ENCODE results near the gene PDS5B.

The PDS5B gene

DNA sequence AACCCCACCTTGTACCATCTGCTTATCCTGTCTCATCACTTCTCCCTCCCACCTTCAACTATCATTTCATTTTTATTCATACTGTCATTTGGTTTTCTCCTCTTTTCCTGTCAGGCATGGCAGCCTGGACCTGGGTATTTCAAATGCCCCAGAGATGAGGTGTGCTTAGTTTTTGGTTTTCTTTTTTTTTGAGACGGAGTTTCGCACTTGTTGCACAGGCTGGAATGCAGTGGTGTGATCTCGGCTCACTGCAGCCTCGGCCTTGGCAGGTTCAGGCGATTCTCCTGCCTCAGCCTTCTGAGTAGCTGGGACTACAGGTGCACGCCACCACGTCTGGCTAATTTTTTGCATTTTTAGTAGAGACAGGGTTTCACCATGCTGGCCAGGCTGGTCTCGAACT is 5.8 kb downstream of the PDS5B start:
- DNase-seq: no peak

DNA sequence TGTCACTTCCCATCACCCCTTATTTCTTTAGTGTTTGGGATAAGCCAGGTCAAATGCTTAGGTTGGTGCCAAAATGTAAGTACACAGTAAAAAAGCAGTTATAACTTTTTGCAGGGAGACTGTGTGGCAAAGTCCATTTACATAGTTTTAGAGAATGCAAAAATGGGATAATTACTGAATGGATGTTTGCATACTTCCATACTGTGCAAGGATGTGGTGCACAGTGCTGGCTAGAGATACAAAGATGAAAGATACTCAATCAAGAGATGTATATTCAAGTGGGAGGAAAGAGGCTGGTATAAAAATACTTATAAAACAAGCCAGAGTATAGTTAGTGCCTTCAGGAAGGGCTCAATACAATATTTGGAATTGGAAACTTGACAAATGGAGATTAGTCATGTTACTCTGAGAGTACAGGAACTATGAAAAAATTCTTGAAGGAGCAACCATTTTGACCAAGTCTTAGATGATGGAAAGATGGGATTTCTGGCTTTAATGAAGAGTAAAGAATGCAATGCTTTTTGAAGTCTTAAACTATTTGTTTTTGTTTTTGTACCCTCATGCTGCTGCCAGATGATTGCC is 8.0 kb downstream of the PDS5B start:
- DNase-seq: no peak

DNA sequence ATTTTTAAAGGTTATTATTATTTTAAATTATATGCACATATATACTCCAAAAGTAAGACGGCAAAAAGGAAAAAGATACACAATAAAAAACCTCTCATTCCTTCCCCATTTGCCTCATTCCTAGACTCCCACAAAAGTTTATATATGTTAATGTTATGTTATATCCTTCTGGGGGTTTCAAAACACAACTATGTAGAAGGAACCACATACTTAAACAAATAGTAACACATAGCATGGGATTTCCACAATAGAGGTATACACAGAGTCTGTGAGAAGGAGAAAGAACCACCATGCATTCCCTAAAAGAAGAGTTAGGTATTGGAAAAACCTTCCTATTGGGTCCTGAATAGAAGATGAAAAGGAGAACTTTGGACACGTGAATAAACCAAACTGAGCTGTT is 9.1 kb downstream of the PDS5B start:
- DNase-seq: no peak

DNA sequence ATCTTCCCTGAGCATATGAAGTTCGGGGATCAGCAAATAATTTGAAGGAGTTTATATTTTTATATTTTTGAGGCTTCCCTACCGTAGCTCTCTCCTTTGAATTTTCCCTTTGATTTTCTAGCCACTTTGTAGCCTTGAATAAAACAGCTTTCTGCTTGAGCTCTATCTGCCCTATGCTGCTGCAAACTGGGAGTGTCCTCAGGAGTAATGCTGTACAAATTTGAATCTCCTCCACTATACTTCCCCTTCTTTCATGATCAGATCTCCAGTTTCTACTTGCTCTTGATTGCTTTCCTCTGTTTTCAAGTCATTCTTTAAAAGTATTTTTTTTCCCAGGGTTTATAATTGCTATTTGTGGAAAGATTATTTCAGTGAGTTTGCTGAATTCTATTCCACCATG is 14.6 kb downstream of the PDS5B start:
- no peak for DNase-seq

DNA sequence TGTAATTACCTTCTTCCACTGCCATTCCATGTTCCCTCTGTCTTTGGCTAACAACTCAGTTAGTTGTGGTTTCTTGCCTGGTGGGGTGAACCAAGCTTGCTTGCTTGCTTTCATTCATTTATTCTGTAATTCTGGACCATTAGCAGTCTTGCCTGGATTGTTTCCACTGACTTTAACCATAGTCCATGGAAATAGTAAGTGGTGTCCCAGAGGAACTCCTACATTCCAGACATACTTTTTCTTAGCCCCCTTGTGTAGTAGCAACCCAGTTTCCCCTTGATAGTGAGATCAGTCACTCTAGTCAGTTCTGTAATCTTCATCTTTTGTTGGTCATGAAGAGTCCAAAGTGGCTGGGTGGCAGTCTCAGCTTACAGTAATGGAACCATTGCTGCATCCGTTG is 23.2 kb downstream of the PDS5B start:
- no peak for DNase-seq

DNA sequence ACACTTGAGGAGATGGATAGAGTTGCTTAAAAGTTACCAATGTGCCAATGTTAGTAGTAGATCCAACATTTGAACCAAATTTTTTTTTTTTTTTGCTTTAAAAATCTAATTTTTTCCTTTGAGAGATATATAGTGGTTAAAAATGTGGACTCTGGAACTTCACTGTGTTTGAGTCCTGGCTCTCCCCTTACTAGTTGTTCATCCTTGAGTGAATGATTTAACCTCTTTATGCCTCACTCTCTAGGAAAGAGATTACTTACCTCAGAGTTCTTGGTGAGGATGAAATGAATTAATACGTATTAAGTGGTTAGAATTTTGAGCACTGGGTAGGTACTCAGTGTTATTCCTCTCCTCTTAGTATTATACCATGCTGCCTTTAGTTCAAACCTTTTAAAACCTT is 24.3 kb downstream of the PDS5B start:
- DNase-seq: no peak

DNA sequence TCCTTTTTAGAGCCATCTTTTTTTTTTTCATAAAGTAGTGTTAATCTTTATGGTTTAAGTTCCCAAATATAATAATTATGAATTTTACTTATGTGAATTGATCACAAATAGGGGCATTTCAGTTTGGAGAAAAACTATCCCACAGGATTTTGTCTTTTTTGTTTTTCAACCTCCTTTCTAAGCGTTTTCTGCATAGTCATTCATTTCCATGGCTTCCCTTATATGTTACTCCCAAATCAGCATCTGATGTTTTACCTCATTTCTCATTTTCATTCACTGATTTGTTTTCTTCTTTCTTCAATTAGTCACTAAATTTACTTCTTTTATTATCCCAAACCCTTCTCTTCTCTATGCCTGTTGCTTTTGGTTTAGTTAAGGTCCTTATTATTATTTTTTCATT is 24.7 kb downstream of the PDS5B start:
- DNase-seq: no peak

DNA sequence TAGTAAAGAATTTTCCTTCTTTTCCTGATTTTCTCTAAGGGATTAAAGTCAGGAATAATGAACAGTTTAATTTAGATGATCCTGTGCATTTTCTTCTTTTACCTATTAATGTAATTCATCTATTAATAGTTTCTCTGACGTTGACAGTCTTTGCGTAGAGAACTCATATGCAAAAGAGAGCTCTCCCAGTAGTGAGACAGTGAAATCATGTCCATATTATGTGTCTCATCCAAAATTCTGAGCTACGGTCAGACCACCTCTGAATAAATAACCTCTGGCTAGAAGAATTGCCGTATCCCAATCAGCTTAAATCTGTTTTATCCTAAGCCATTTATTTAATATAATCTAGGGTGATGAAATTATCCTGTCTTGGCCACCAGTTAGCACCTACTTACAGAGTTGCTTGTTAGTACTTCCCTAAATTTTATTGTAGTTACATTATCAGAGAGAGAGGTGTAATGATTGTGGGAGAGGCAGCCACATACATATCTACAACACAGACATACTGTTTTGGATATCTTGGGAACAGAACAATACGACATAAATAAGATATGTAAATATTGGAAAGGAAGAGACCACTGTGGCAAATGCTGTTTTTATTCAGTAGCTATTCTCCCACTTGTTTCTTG is 30.7 kb downstream of the PDS5B start:
- no peak for DNase-seq

DNA sequence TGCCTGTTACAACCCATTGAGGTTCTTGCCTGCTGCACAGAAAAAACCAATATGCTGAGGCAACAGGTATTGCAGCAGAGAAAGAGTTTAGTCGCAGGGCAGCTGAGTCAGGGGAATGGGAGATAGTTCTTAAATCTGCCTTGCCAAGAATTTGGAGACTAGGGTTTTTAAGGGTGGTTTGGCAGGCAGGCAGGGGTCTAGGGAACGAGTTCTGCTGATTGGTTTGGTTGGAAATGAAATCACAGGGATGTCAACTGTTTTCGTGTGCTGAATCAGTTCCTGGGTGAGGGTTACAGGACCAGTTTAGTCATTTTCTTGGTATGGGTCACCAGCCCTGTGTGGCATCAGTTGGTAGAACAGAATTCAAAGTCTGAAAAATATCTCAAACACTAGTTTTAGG is 36.6 kb downstream of the PDS5B start:
- no peak for DNase-seq

DNA sequence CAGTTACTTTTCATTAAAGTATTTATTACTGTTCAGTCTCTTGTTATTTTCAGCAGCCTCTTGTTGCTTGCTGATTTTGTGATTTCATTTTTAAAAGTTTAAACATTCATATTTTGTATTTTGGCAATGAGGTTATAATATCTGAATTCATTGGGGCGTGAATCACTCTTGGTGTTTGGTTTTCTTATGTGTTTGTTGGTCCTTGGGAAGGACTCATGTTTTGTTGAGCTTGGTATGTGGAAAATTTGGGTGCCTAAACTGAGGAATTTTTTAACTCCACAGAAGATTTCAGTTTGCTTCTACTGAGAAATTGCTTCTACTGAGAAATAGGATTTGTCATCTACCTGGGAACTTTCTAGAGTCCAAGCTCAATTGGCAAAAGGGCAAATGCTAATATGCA is 38.2 kb downstream of the PDS5B start:
- DNase-seq: no peak

DNA sequence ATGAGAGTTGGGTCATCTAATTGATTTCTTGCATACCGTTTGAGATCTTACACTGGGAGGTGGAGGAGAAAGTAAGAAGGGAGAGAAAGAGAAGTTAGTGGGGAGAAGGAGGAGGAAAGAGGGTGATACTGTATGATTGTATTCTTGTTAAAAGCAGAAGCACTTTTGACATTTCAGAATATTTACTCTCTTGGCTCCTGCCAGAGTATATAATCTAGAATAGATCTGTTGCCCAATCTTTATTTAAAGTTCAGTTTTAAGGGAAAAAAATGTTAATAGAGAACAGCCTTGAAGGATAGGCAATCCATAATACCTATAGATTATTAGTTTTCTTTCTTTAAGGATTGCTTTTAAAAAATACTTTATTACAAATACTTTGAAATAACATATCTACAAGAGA is 41.5 kb downstream of the PDS5B start:
- no peak for DNase-seq

DNA sequence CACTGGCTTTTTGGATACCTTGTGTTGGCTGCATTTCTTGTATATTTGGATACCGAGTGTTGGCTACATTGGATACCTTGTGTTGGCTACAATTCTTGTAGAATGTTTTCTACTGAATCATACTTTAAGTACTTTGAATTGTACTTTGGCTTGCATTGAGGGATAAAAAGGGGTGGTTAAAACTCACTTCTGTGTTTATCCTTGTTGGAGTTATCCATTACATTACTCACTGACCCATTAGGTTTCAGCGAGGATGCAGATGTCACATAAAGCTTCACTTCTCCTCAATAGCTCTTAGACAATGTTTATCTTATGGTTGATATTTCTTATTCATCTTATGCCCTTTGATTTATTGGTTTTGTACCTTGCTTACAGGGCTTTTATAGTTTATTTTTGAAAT is 43.1 kb downstream of the PDS5B start:
- DNase-seq: no peak

DNA sequence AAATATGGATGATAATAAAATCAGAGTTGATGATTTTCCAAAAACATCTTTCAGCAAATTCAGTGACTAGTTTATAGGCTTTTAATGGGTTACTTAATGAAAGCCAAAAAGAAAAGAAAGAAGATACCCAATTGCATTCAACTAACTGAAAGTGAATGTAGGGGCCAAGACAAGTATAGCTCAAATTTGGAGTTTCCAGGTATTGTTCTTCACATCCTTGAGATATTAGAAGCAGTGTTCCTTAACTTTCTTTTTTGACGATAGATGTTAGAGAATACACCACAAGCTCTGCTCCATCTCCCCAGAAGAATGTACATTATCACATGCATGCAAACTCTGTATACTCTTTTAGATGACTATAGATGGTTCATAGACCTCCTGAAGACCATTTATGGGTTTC is 43.6 kb downstream of the PDS5B start:
- DNase-seq: no peak

DNA sequence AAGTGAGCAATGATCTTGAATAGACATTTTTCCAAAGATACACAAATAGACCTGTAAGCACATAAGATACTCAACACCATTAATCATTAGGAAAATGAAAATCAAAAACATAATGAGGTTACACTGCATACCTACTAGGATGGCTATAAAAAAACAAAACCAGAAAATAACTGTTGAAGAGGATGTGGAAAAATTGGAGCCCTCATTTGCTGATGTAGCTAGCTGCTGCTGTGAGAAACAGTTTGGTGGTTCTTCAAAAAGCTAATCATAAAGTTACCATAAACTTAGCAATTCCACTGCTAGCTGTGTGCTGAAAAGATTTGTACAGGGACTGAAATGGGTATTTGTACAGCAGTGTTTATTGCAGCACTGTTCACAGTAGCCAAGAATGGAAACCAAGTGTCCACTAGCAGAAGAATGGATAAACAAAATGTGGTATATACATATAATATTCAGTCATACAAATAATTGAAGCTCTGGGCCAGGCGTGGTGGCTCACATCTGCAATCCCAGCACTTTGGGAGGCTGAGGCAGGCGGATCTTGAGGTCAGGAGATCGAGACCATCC is 46.2 kb downstream of the PDS5B start:
- DNase-seq: no peak

DNA sequence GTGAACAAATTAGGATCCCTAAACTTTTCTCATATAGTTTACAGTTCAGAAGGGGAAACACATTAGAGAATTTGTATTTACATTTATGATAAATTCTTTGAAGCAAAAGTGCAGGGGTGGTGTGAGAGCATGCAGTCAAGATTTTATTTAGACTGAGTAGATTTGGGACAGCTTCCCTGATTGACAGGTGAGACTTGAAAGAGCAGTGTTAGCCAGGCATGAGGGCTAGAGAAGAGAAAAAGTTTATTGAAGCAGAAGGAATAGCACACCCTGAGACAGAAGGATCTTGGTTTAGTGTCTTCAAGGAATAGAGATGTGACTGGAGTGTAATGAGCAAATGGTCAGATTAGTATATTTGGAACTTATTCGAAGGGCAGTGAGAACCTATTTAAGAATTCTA is 50.5 kb downstream of the PDS5B start:
- no peak for DNase-seq

DNA sequence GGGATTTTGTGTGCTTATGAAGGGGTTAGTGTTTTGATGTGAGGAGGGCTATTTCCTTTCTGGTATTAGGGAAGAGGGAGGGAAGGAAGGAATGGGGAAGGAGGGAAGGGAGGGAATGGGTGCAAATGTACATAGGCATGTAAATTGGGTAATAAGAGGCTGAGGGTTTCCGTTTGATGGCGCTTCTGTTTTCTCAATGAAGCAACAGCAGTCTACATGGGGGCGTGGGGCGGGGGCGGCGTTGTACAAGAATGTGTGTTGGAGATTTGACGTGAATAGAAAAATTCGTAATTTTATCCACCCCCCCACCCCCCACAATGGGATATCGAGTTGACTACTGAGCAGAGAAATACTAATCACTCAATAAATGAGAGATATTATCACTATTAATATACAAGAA is 52.5 kb downstream of the PDS5B start:
- DNase-seq: no peak

DNA sequence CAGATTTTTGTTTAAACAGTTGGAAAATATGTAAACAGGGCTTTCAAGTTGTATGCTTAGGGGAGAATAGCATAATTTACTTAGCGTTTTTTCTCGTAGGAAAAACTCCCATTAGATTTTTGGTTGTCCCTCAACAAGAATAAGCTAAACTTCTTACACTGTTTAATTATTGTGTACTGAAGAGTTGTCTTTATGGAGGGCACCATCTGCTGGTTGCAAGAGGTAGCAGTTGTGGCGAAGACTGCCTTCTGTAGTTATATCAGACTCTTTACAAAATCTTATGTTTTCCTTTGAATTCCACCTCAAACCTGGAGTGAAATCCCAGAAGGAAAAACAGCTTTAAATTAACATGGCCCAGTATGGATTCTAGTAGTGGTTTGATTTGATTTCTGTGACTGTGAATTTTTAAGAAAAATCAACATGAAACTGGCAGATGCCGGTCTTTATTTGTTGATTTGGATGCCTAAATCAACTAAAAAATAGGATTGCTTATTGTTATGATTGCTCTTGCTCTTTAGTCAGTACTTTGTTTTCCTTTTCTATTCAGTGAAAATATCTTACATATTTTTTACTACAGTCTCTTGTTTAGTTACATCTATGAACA is 53.4 kb downstream of the PDS5B start:
- DNase-seq: no peak

DNA sequence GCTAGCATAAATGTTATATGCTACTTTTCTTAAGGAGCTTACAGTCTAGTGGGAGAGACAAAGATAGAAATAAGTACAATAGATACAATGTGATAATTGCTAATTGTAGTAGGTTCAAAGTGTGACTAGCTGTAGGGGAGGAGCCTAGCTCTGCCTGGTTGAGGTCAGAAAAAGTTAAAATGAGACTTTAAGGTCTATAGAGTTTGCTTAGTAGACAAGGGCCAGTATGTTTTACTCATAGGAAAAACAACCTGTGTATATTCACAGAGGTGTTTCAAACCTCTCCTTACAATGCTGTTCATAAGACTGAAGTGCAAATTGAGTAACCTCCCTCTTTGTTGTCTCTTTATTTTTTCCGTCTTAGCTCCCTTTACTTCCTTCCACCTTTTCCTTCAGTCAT is 56.1 kb downstream of the PDS5B start:
- no peak for DNase-seq

DNA sequence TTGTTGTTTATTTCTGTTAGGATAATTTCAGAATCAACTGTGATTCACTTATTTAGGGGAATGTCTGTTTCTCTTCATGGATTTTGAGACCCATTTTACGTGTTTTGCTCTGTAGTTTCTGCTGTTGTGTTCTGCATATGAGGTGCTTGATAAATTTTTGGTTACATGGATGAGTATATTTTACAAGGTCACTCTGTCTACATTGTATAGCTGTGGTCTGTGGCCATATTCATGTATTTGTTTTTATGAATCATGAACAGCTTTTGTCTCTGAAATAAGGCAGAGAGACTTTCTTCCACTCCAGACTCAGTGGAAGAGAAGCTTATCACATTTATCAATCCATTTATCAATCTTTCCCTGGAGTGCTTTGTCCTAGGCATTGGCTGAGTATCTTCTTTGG is 56.6 kb downstream of the PDS5B start:
- no peak for DNase-seq

DNA sequence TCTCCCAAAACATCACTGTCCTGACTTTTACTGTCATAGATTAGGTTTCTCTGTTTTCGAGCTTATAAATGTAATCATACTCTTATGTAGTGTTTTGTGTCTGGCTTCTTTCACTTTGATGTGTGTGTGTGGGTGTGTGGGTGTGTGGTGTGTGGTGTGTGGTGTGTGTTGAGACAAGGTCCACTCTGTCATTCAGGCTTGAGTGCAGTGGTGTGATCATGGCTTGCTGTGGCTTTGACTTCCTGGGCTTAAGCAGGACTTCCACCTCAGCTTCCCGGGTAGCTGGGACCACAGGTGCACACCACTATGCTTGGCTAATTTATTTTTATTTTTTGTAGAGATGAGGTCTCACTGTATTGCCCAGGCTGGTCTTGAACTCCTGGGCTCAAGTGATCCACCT is 59.6 kb downstream of the PDS5B start:
- DNase-seq: no peak

DNA sequence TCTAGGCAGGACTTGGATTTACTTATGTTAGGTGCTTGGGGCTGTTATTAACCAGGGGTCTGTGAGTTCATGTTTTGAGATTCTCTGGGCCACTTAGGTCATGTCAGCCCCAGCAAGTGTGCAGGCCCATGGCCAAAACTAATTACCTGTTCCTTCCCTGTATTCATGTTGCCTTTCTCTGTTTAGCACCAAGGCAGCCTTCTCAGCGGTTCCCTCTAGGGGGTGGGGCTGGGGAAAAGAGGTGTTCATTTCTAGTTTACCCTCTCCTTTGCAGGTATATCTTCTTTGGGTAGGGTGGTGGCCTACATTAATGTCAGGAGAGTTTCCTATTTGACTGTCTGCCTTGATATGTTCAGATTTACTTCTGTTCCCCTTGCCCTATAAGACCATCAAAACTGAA is 61.7 kb downstream of the PDS5B start:
- DNase-seq: no peak

DNA sequence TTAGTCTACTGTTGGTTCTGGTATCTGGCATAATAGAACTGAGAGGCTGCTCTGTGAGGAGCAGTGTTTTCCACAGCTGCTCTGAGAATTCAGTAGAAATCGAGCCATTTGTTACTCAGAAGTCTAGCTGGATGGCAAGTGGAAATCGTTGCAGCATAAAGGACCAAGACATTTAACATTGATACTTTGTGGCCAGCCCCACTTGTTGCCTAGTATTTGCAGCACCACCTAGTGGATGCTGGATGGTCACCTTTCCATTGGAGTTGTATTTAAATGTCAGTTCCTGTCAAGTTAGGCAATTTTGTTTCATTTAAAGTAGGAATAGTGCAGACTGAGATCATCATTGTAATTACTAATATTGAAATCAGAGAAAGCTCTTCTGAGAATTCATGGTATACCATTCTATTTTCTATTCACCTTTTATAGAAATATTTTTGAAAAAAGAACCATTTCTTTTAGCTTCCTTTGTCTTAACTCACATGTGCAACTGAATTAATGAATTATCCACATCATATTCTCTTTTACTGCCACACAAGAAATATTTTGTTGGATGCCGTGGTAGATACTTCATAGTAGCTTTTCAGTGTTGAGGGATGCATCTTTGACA is 64.6 kb downstream of the PDS5B start:
- peak; percentile 4 for DNase-seq

DNA sequence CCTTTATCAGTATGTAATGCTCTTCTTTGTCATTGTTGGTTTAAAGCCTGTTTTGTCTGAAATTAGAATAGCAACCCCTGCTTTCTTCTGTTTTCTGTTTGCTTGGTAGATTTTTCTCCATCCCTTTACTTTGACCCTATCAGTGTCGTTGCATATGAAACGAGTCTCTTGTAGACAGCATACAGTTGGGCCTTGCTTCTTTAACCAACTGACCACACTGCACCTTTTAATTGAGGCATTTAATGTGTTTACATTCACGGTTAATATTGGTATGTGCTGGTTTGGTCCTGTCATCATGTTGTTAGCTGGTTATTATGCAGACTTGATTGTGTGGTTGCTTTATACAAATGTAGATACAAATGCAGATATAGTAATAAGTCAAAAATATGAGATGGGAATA is 71.1 kb downstream of the PDS5B start:
- DNase-seq: no peak

DNA sequence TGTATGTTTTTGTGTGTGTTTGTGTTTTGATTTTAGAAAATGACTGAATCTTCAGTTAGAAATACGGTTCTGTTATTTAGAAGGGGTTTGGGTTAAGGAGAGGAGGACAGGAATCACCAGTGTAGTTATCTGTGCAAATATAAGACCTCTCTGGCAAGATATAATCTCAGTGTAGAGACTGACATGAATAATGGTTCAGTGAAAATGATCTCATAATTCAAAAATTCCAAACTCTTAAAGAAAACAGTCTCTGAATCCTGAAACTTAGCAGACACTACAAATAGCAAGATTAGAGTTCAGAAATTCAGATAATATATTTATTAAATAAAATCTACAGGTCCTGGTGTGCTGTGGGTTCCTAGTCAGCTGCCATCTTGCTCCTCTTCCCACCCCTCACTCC is 73.5 kb downstream of the PDS5B start:
- DNase-seq: no peak

Data from NCI-H524 treated with DMSO at 0.1 percent for 48 hours (cell line).